Adipocyte (in vitro differentiated cells): ENCODE measurements around the gene C3AR1.
"Not testable (repeated sequence)": the region's sequence is repeated elsewhere in the genome, so short reads cannot be mapped to it uniquely, and the experiment has no call there.

Experiments used
- DNase-seq: peaks from one replicate; pipeline ENCODE4 v3.0.0-alpha.2; 2015; ENCODE audit warnings: low read depth
- H3K27me3 ChIP-seq: replicated peaks from 2 replicates; pipeline ENCODE4 v1.7.0; 2013; ENCODE audit warnings: mild to moderate bottlenecking, low read length, moderate library complexity; ENCODE audit not compliant: control insufficient read depth, insufficient read depth
- H3K36me3 ChIP-seq: 2 replicates; pipeline ENCODE4 v1.7.0; 2013; ENCODE audit warnings: low read length, mild to moderate bottlenecking, moderate library complexity; ENCODE audit not compliant: control insufficient read depth, insufficient read depth, severe bottlenecking
- H3K4me1 ChIP-seq: 2 replicates; pipeline ENCODE4 v1.7.0; 2013; ENCODE audit warnings: mild to moderate bottlenecking, low read length, moderate library complexity; ENCODE audit not compliant: control insufficient read depth, insufficient read depth
- H3K4me3 ChIP-seq: 2 replicates; pipeline ENCODE4 v1.7.0; 2013; ENCODE audit warnings: mild to moderate bottlenecking, low read length, moderate library complexity
- H3K9ac ChIP-seq: 2 replicates; pipeline ENCODE4 v1.7.0; 2013; ENCODE audit warnings: mild to moderate bottlenecking, low read length, moderate library complexity
- H3K9me3 ChIP-seq: 2 replicates; pipeline ENCODE4 v1.7.0; 2013; ENCODE audit warnings: mild to moderate bottlenecking, low read length, moderate library complexity; ENCODE audit not compliant: control insufficient read depth

Gene C3AR1

DNA sequence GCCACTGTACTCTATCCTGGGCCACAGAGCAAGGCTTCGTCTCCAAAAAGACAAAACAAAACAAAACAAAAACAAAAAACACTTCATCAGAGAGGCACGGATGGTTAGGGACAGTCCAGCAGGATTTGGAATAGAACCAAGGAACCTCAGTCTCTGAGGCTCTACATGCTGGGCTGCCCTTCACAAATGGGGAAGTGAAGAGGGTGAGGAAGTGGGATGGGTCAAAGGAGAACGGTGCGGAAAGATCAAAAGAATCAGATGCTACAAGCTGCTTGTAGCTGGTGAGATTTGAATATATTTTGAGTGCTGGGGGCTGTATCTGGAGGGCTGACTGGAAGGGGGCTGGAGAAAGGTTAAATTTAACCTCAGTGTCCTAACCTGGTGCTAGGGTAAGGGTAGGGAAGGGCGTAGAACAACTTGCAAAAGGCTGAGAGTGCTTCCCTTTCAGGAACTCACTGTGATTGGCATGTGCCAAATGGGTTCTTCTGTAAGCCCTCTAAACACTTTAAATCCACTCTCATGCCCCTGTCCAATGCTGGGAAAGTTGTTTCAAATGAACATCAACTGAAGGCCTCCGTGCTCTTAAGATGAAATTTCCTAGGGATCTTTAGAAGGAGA lies 29.0 kb downstream of the C3AR1 start:
- Histone ChIP-seq H3K4me3 (no peak overlapping the region), H3K4me1 (peaks cover 37% of the 10 kb centered on the region)

GRCh38 chr12:8036346-8036745 lies 29.8 kb downstream of the C3AR1 start:
- DNase-seq: no peak
- no peak overlapping the region for H3K9ac ChIP-seq
- no peaks in the 10 kb centered on the region for H3K27me3 ChIP-seq
- H3K4me1 ChIP-seq: peaks cover 41% of the 10 kb centered on the region
- H3K36me3 ChIP-seq: peaks cover 18% of the 10 kb centered on the region
- H3K4me3 ChIP-seq: no peak overlapping the region
- no peaks in the 10 kb centered on the region for H3K9me3 ChIP-seq

More for the DNA sequence above, 29.0 kb downstream of the C3AR1 start:
- H3K9ac ChIP-seq: no peak overlapping the region
- no peaks in the 10 kb centered on the region for H3K9me3 ChIP-seq
- no peak for DNase-seq
- peaks cover 23% of the 10 kb centered on the region for H3K36me3 ChIP-seq
- no peaks in the 10 kb centered on the region for H3K27me3 ChIP-seq

DNA sequence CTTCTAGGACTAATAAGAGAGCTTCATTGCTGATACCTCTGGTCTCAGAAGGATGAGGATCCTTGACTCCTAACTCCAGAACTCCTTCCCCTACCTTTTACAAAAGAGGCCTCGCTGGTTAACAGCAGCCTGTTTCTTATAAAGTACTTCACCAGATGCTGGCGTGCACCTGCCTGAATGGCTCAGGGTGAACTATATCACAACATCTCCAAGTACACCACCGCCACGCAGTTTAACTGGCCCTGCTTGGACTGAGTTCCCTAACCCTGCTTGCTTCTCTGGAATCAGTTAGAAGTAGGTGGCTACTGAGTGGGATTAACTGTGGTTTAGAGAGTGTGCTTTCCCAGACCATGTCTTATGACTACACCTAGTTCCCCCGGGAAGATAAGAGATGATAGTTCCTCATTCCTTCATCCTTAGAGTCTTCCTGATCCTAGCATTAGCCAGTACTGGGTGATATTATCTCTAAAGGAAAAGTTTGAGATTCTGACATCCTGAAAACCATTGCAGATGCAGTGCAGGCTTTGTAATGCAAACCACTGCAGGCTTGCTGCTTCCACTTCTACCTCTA lies 30.6 kb downstream of the C3AR1 start:
- Histone ChIP-seq H3K4me3 (peak overlapping the region; percentile 96), H3K9ac (no peak overlapping the region), H3K27me3 (no peaks in the 10 kb centered on the region), H3K36me3 (peaks cover 12% of the 10 kb centered on the region), H3K9me3 (no peaks in the 10 kb centered on the region), H3K4me1 (peaks cover 41% of the 10 kb centered on the region)
- no peak for DNase-seq

DNA sequence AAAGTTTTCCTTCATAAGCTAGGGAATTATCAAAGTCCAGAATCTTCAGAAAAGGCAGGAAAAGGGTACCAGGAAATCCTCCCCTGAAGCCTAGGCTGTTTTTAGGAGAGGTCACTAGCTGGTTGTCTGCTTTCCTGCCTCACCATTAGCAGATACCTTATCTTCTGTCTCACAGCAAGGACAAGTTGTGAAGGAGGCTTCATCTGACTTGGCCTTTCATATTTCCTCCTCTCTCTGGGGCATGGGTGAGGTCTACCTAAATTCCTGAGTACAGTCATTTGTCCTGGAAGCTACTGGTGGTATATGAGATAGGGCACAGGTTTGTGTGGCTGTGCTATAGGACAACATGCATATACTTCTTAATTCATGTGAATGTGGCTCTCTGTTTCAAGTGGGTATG lies 31.4 kb downstream of the C3AR1 start:
- peak; percentile 26 for DNase-seq
- Histone ChIP-seq H3K4me3 (peak overlapping the region; percentile 96), H3K9me3 (no peaks in the 10 kb centered on the region), H3K36me3 (peaks cover 4% of the 10 kb centered on the region), H3K9ac (peak overlapping the region; percentile 97), H3K4me1 (peaks cover 41% of the 10 kb centered on the region), H3K27me3 (no peaks in the 10 kb centered on the region)

DNA sequence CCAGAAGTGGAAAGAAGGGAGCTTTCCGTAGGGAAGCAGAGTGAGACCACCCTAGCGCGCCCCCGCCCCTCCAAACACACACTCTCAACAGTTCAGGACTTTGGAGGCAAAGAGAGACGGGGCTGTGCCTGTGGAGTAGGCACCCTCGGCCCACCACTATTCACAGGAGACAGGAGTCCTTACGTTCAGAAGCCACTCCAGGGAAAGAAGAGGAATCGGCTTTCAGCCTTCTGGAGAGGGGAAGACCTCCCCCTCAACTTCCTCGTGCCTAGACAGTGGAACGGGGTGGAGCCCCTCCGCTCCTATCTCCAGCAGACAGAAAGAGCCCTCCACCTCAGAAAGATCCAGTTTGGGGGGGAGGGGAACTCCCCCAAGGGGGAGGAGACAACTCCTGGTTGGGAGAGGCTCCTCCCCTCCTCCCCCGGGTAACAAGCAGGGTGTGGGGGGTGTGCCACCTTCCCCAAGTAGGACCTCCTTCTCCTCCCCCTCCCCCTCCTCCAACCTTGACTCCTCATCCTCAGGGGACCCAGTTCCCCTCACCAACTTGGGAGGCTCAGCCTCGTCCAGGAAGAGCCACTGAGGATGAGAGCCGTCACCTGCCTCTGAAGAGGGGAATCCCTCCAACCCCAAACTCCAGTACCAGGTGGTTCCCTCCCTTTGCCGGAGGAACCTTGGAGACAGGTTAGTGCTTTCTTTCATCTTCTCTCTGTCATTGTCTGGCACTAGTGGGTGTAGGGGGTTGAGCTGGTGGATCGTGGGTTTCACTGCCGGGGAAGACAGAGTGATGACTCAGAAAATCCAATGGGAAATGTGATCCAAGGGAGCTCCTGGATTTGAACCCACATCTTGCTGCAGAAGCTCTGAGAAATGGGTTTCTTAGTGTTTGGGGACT lies 32.8 kb downstream of the C3AR1 start:
- peak overlapping the region; percentile 97 for H3K9ac ChIP-seq
- DNase-seq: peak; percentile 66
- H3K9me3 ChIP-seq: no peaks in the 10 kb centered on the region
- peaks cover 35% of the 10 kb centered on the region for H3K4me1 ChIP-seq
- H3K4me3 ChIP-seq: peak overlapping the region; percentile 96
- peaks cover 4% of the 10 kb centered on the region for H3K36me3 ChIP-seq
- H3K27me3 ChIP-seq: no peaks in the 10 kb centered on the region

DNA sequence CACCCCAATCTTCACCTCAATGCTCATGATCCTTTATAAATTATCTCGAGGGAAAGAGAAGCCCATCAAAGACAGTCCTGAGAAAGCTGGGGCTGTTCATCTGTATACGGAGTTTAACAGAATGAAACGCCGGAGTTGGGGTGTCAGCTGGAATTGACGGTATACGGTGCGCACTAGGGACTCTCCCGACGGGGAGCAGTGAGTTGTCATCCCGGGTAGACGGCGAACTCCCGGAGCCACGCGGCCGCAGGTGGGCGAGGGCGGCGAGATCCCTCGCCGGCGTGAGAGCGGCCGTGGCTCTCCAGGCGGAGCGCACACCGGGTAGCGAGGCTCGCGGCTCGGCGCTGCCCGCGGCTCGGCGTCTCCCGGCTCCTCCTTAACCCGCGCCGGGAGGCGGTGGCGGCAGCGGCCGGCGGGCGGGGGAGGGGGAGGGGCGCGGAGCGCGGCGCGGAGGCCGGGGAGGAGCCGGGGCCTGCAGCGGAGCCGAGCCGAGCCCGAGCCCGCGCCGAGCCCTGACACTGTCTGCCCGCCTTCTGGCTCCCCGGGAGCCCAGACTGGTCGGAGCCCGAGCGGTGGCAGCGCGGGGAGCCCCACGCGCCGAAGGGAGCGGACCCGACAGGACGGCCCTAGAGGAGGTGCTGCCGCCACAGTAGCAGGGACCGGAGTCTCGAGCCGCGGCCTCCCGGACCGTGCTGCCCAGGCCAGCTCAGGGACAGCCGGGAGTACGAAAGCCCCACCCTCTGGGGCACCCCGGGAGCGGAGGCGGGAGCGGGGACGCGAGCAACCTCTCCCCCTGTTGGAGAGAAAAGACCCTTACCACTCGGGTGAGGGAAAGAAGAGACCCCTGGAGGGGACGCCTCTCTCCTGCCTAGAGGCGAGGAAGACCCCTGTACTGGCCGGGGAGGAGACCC lies 33.7 kb downstream of the C3AR1 start, which contains the start of gene FOXJ2:
Gene FOXJ2 (plus strand): TSS at position 475 of the 911 bp plus-strand sequence. CDS start 7,117 bp downstream, outside the sequence.
- H3K36me3 ChIP-seq: peaks cover 4% of the 10 kb centered on the region
- peak within 1 kb of the TSS; percentile 96 for H3K4me3 ChIP-seq
- peaks cover 33% of the 10 kb centered on the region for H3K4me1 ChIP-seq
- H3K27me3 ChIP-seq: no peaks in the 10 kb centered on the region
- peak within 1 kb of the TSS; percentile 97 for H3K9ac ChIP-seq
- no peaks in the 10 kb centered on the region for H3K9me3 ChIP-seq
- DNase-seq: peak; percentile 90

- peaks cover 33% of the 10 kb centered on the region for H3K4me1 ChIP-seq
- DNase-seq: no peak
- peak overlapping the region; percentile 97 for H3K9ac ChIP-seq
- no peaks in the 10 kb centered on the region for H3K27me3 ChIP-seq
- H3K4me3 ChIP-seq: peak overlapping the region; percentile 96
- no peaks in the 10 kb centered on the region for H3K9me3 ChIP-seq
- H3K36me3 ChIP-seq: peaks cover 4% of the 10 kb centered on the region
Measured at GRCh38 chr12:8031872-8032241, 34.3 kb downstream of the C3AR1 start.

- H3K36me3 ChIP-seq, DNase-seq, H3K9ac ChIP-seq, H3K4me3 ChIP-seq, H3K27me3 ChIP-seq, H3K9me3 ChIP-seq: not testable (repeated sequence)
- H3K4me1 ChIP-seq: peaks cover 33% of the 10 kb centered on the region
Measured at GRCh38 chr12:8031017-8031416, 35.1 kb downstream of the C3AR1 start.

GRCh38 chr12:8030189-8030588 lies 36.0 kb downstream of the C3AR1 start:
- no peak for DNase-seq
- H3K9ac ChIP-seq: no peak overlapping the region
- H3K27me3 ChIP-seq: no peaks in the 10 kb centered on the region
- H3K4me1 ChIP-seq: peaks cover 25% of the 10 kb centered on the region
- H3K9me3 ChIP-seq: no peaks in the 10 kb centered on the region
- no peaks in the 10 kb centered on the region for H3K36me3 ChIP-seq
- no peak overlapping the region for H3K4me3 ChIP-seq

- Histone ChIP-seq H3K9me3 (no peaks in the 10 kb centered on the region), H3K4me3 (no peak overlapping the region), H3K9ac (no peak overlapping the region), H3K27me3 (no peaks in the 10 kb centered on the region), H3K4me1 (peaks cover 6% of the 10 kb centered on the region), H3K36me3 (no peaks in the 10 kb centered on the region)
- no peak for DNase-seq
Measured at GRCh38 chr12:8028267-8028666, 37.9 kb downstream of the C3AR1 start.
